Stimulated activated naive CD8-positive, alpha-beta T cell treated with anti-CD3 and anti-CD28 coated beads, Interleukin-15, amount 100 ng/mL, for 72 hours (primary cell): ENCODE measurements around the gene MACROD2.

Experiments used
- ATAC-seq: fragments of 150-1000 bp; cut with Tn5 transposase; 2 replicates; pipeline ENCODE4 v1.10.0; 2021; ENCODE audit warnings: mild to moderate bottlenecking, moderate library complexity
- DNase-seq, 2 donors: peaks; one replicate each; pipeline ENCODE4 v3.0.0; 2021 to 2022
- H3K27ac Mint-ChIP-seq, 2 donors: one replicate each; pipeline ENCODE4 v1.8.0; 2022; ENCODE audit warnings: mild to moderate bottlenecking in 2 of 2, mixed read lengths in 2 of 2, moderate library complexity in 2 of 2
- H3K27me3 Mint-ChIP-seq: one replicate; pipeline ENCODE4 v1.8.0; 2022; ENCODE audit warnings: mixed read lengths
- H3K4me1 Mint-ChIP-seq: one replicate; pipeline ENCODE4 v1.8.0; 2022; ENCODE audit warnings: mild to moderate bottlenecking, mixed read lengths
- H3K4me3 Mint-ChIP-seq, 2 donors: one replicate each; pipeline ENCODE4 v1.8.0; 2022; ENCODE audit warnings: mild to moderate bottlenecking in 2 of 2, mixed read lengths in 2 of 2, moderate library complexity in 1 of 2
- H3K9me3 Mint-ChIP-seq, 2 donors: one replicate each; pipeline ENCODE4 v1.8.0; 2022; ENCODE audit warnings: mixed read lengths in 2 of 2

MACROD2 gene

GRCh38 chr20:14853079-14853478, 857.8 kb downstream of the MACROD2 start:
- DNase-seq (no peak), ATAC-seq (no peak)
- H3K27ac Mint-ChIP-seq, result peak overlapping the region in 1 of 2 donors; percentile 1
- no peaks in the 10 kb centered on the region for H3K27me3 Mint-ChIP-seq
- no peaks in the 10 kb centered on the region for H3K4me1 Mint-ChIP-seq
- H3K4me3 Mint-ChIP-seq, result no peak overlapping the region
- peaks cover 4 to 5% of the 10 kb centered on the region in 2 donors for H3K9me3 Mint-ChIP-seq

GRCh38 chr20:14855171-14855570, 859.9 kb downstream of the MACROD2 start:
- Mint-ChIP-seq H3K27me3 (no peaks in the 10 kb centered on the region), H3K4me1 (no peaks in the 10 kb centered on the region), H3K27ac (no peak overlapping the region), H3K4me3 (no peak overlapping the region), H3K9me3 (peaks cover 4 to 5% of the 10 kb centered on the region in 2 donors)
- ATAC-seq, result no peak
- no peak for DNase-seq

DNA sequence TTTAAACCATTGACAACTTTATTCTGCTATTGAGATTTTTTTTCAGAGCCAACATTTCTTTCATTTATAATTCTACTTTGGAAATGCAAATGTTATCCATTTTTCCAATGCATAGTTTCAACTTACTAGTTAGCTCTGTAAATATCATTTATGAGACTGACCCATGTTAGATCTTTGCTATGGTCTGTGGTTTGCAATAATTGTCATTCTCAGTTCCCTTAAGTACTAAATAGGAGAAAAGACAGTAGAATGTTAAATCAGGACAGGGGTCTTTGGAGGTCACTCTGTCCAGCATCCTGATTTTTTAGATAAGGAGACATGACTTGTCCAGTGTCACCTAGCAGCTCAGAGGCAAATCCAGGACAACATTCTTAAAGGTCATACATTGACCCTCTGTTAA, 864.3 kb downstream of the MACROD2 start:
- Mint-ChIP-seq H3K27ac (no peak overlapping the region), H3K9me3 (no peaks in the 10 kb centered on the region), H3K27me3 (no peaks in the 10 kb centered on the region), H3K4me1 (no peaks in the 10 kb centered on the region), H3K4me3 (no peak overlapping the region)
- ATAC-seq, result no peak
- DNase-seq, result no peak

DNA sequence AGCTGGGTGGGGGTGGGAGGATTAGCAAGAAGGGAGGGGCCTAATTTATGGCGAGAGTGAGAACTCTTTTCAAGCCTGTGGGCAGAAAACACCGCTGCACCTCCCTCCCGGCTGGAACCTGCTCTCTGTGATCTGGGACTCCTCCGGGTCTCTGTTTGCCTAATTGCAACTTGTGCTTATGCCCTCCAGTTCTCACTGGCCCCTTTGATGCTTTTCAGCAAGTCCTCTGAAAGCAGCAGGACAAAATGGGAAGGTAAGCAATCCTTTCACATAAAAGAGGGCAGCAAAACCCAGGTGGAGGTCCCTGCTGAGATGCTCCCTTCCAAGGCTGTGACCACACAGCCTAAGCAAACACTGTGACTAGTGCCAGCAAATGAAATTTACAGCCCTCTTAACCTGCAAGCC, 865.1 kb downstream of the MACROD2 start:
- Mint-ChIP-seq H3K27me3 (no peaks in the 10 kb centered on the region), H3K4me1 (no peaks in the 10 kb centered on the region), H3K4me3 (no peak overlapping the region), H3K9me3 (no peaks in the 10 kb centered on the region), H3K27ac (peak overlapping the region in 1 of 2 donors; percentile 5)
- ATAC-seq (no peak), DNase-seq (no peak)

DNA sequence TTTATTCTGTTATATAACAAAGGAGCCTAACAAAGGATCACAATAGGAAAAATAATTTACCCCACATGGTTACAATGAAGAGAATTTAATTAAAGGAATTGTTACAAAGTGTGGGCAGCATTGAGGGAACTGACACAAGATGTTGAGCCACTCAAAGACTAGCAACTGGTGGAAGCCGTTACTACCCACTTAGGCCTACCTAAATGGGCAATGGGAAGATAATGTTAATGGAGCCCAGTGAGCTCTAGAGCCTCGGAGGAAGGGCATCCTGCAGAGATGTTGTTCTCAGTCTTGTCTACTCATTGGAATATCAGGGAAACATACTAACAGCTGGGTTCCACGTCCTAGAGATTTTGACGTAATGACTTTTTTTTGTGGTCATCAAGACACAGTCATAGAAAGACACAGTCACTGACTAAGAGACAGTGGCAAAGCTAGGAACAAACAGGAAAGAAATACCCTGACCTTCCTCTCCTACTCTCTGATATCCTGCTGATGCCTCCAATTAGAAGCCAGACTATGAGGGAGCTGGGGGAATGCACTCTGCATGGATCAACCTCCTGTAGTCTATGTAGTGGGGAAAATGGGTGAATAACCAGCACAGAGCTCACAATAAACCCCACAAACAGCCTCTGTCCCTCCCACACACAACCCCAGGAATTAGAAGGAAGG, 865.8 kb downstream of the MACROD2 start:
- Mint-ChIP-seq H3K27ac (no peak overlapping the region), H3K4me3 (no peak overlapping the region), H3K4me1 (no peaks in the 10 kb centered on the region), H3K9me3 (no peaks in the 10 kb centered on the region), H3K27me3 (no peaks in the 10 kb centered on the region)
- peak; percentile 33 for ATAC-seq
- DNase-seq, result no peak

DNA sequence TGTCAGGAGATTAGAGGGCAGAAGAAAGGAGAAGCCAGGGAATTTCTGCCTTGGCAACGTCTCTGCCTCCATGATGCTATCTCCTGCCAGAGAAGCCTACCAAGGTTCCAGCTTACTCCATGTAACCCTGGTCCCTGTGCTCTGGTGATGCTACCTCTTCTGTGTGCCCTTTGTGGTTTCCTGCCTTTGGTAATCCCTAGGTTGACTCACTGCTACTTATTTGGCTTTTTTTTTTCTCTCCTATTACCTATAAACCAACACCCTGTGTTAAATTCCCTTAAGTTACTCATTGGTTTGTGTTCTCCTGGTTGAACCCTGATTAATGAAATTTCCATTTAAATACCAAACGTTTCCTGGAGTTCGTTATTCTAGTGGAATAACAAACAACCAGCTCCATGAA, 869.9 kb downstream of the MACROD2 start:
- Mint-ChIP-seq H3K27me3 (no peaks in the 10 kb centered on the region), H3K27ac (no peak overlapping the region), H3K4me1 (no peaks in the 10 kb centered on the region), H3K4me3 (no peak overlapping the region), H3K9me3 (peaks cover 0 to 6% of the 10 kb centered on the region in 2 donors)
- DNase-seq (no peak), ATAC-seq (no peak)

- DNase-seq, result no peak
- ATAC-seq, result no peak
- H3K9me3 Mint-ChIP-seq, result peaks cover 0 to 6% of the 10 kb centered on the region in 2 donors
- no peaks in the 10 kb centered on the region for H3K4me1 Mint-ChIP-seq
- no peak overlapping the region for H3K4me3 Mint-ChIP-seq
- no peaks in the 10 kb centered on the region for H3K27me3 Mint-ChIP-seq
- no peak overlapping the region for H3K27ac Mint-ChIP-seq
Observed at GRCh38 chr20:14865731-14866130, 870.4 kb downstream of the MACROD2 start.

DNA sequence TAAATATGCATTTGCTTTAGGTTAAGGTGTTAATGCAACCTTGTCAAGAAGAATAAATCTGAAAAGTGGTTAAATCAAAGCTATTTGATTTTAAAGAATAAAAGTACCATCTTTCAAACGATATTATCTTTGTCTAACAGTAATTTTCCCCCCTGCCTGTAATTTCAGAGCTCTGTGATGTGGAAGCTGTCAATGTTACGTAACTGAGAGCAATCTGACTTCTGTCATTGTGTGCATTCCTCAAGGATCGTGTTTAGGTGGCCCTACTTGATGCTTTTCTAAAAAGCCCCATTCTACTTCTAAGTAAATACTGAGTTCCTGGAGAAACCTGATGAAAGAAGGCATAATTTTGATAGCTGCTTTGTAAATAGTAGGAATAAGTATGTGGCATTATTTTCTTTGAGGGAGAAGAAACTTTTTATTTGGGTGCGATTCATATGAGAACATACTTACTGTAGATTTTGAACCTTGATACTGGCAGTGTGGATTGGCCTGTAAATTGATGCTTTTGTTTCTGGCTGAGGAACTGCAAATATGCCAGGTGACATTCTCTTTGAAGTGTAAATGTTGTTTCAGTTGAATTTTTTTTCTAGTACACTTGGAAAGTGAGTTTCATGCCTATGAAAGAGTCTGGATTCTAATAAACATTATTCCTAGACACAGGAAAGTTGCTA, 871.7 kb downstream of the MACROD2 start:
- Mint-ChIP-seq H3K9me3 (peaks cover 0 to 6% of the 10 kb centered on the region in 2 donors), H3K4me3 (no peak overlapping the region), H3K27ac (no peak overlapping the region), H3K4me1 (no peaks in the 10 kb centered on the region), H3K27me3 (no peaks in the 10 kb centered on the region)
- DNase-seq (no peak), ATAC-seq (no peak)

DNA sequence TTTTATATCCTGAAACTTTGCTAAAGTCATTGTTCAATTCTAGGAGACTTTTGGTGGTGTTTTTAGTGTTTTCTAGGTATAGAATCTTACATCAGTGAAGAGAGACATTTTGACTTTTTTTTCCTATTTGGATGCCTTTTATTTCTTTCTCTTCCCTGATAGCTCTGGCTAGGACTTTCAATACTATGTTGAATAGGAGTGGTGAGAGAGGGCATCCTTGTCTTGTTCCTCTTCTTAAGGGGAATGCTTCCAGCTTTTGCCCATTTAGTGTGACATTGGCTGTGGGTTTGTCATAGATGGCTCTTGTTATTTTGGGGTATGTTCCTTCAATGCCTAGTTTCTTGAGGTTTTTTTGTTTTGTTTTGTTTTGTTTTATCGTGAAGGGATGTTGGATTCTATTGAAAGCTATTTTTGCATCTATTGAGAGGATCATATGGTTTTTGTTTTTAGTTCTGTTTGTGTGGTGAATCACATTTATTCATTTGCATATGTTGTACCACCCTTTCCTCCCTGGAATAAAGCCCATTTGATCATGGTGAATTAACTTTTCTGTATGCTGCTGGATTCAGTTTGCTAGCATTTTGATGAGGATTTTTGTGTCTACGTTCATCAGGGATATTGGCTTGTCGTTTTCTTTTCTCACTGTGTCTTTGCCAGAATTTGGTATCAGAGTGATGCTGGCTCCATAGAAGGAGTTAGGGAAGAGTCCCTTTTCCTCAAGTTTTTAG, 882.1 kb downstream of the MACROD2 start:
- H3K4me3 Mint-ChIP-seq, result no peak overlapping the region
- peaks cover 12 to 14% of the 10 kb centered on the region in 2 donors for H3K9me3 Mint-ChIP-seq
- no peaks in the 10 kb centered on the region for H3K4me1 Mint-ChIP-seq
- H3K27me3 Mint-ChIP-seq, result no peaks in the 10 kb centered on the region
- DNase-seq (no peak), ATAC-seq (no peak)
- no peak overlapping the region for H3K27ac Mint-ChIP-seq

GRCh38 chr20:14878676-14879019, 883.3 kb downstream of the MACROD2 start:
- H3K4me3 Mint-ChIP-seq, result no peak overlapping the region
- peaks cover 12 to 14% of the 10 kb centered on the region in 2 donors for H3K9me3 Mint-ChIP-seq
- ATAC-seq, result no peak
- H3K27me3 Mint-ChIP-seq, result no peaks in the 10 kb centered on the region
- H3K27ac Mint-ChIP-seq, result no peak overlapping the region
- no peak for DNase-seq
- H3K4me1 Mint-ChIP-seq, result no peaks in the 10 kb centered on the region

- no peak overlapping the region for H3K4me3 Mint-ChIP-seq
- no peaks in the 10 kb centered on the region for H3K27me3 Mint-ChIP-seq
- ATAC-seq (no peak), DNase-seq (no peak)
- H3K4me1 Mint-ChIP-seq, result no peaks in the 10 kb centered on the region
- H3K27ac Mint-ChIP-seq, result peak overlapping the region in 1 of 2 donors; percentile 65
- peaks cover 12 to 14% of the 10 kb centered on the region in 2 donors for H3K9me3 Mint-ChIP-seq
Observed at GRCh38 chr20:14879020-14879697, 883.8 kb downstream of the MACROD2 start.

DNA sequence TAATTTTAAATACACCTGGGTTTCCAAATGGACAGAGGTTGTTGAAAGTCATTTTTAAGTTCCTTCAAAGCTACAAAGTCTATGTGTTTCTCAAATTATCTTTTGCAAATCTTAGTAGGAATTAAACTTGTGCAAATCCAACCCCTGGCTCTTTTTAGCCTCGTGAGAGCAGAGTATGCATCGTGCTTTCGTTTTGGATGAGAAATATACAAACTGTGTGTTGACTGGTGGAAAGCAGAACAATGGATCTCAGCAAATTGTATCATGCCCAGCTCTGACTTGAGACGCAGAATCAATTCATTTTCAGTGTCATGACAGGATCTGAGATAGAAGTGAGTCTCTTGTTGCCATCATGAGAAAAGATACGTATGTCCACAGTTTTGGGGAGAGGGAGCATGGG, 884.5 kb downstream of the MACROD2 start:
- no peaks in the 10 kb centered on the region for H3K4me1 Mint-ChIP-seq
- H3K4me3 Mint-ChIP-seq, result no peak overlapping the region
- no peaks in the 10 kb centered on the region for H3K27me3 Mint-ChIP-seq
- H3K27ac Mint-ChIP-seq, result peak overlapping the region in 1 of 2 donors; percentile 42
- ATAC-seq (no peak), DNase-seq (no peak)
- peaks cover 12 to 17% of the 10 kb centered on the region in 2 donors for H3K9me3 Mint-ChIP-seq

GRCh38 chr20:14881518-14881917, 886.2 kb downstream of the MACROD2 start:
- Mint-ChIP-seq H3K27ac (no peak overlapping the region), H3K4me1 (no peaks in the 10 kb centered on the region), H3K4me3 (no peak overlapping the region), H3K27me3 (no peaks in the 10 kb centered on the region), H3K9me3 (peaks cover 23 to 27% of the 10 kb centered on the region in 2 donors)
- DNase-seq (no peak), ATAC-seq (no peak)

- Mint-ChIP-seq H3K4me1 (no peaks in the 10 kb centered on the region), H3K27ac (no peak overlapping the region), H3K4me3 (no peak overlapping the region), H3K27me3 (no peaks in the 10 kb centered on the region), H3K9me3 (peaks cover 21 to 26% of the 10 kb centered on the region in 2 donors)
- ATAC-seq (no peak), DNase-seq (no peak)
Observed at GRCh38 chr20:14882157-14882556, 886.8 kb downstream of the MACROD2 start.

GRCh38 chr20:14882846-14883245, 887.5 kb downstream of the MACROD2 start:
- no peaks in the 10 kb centered on the region for H3K27me3 Mint-ChIP-seq
- no peaks in the 10 kb centered on the region for H3K4me1 Mint-ChIP-seq
- peaks cover 14 to 22% of the 10 kb centered on the region in 2 donors for H3K9me3 Mint-ChIP-seq
- no peak for DNase-seq
- no peak overlapping the region for H3K27ac Mint-ChIP-seq
- no peak overlapping the region for H3K4me3 Mint-ChIP-seq
- ATAC-seq, result no peak

GRCh38 chr20:14883324-14883723, 888.0 kb downstream of the MACROD2 start:
- Mint-ChIP-seq H3K9me3 (peaks cover 11 to 22% of the 10 kb centered on the region in 2 donors), H3K27me3 (no peaks in the 10 kb centered on the region), H3K4me1 (no peaks in the 10 kb centered on the region), H3K4me3 (no peak overlapping the region), H3K27ac (no peak overlapping the region)
- no peak for DNase-seq
- ATAC-seq, result no peak
